Loucy (cell line): ENCODE measurements around the gene ITGB1BP2.
"Not testable (repeated sequence)": the region's sequence is repeated elsewhere in the genome, so short reads cannot be mapped to it uniquely, and the experiment has no call there.

Source experiments
- H2AFZ ChIP-seq: fragments of 200-600 bp; sonication (generic); 2 replicates; pipeline ENCODE4 v1.6.0; 2016; ENCODE audit warnings: antibody characterized with exemption, mild to moderate bottlenecking, low read length, moderate library complexity
- H3F3A ChIP-seq: fragments of 200-600 bp; 2 replicates; pipeline ENCODE4 v1.6.0; 2016; ENCODE audit warnings: antibody characterized with exemption, low read depth, mild to moderate bottlenecking
- H3K27me3 ChIP-seq: fragments of 200-600 bp; sonication (generic); 2 replicates; pipeline ENCODE4 v1.6.1; 2014; ENCODE audit warnings: low read length, mild to moderate bottlenecking; ENCODE audit not compliant: insufficient read depth, poor library complexity, severe bottlenecking
- H3K36me3 ChIP-seq: fragments of 200-600 bp; sonication (generic); 2 replicates; pipeline ENCODE4 v1.6.1; 2016; ENCODE audit warnings: low read length; ENCODE audit not compliant: insufficient read depth
- H3K4me1 ChIP-seq: fragments of 200-600 bp; sonication (generic); 2 replicates; pipeline ENCODE4 v1.5.1; 2014; ENCODE audit warnings: low read length, mild to moderate bottlenecking; ENCODE audit not compliant: insufficient read depth, poor library complexity, severe bottlenecking
- H3K4me2 ChIP-seq: fragments of 200-600 bp; sonication (generic); 2 replicates; pipeline ENCODE4 v1.6.0; 2014; ENCODE audit warnings: antibody characterized with exemption, low read length, low read depth, mild to moderate bottlenecking; ENCODE audit not compliant: poor library complexity, severe bottlenecking
- H3K4me3 ChIP-seq: fragments of 200-600 bp; sonication (generic); 2 replicates; pipeline ENCODE4 v1.5.1; 2014; ENCODE audit warnings: low read length, mild to moderate bottlenecking, mixed read lengths; ENCODE audit not compliant: poor library complexity, severe bottlenecking
- H3K79me2 ChIP-seq: fragments of 200-600 bp; sonication (generic); 2 replicates; pipeline ENCODE4 v1.6.1; 2014; ENCODE audit warnings: low read length; ENCODE audit not compliant: insufficient read depth
- H3K9ac ChIP-seq: fragments of 200-600 bp; sonication (generic); 2 replicates; pipeline ENCODE4 v1.6.0; 2014; ENCODE audit warnings: mild to moderate bottlenecking, low read depth, low read length, moderate library complexity; ENCODE audit not compliant: poor library complexity, severe bottlenecking
- H3K9me2 ChIP-seq: fragments of 200-600 bp; sonication (generic); replicated peaks from 2 replicates; pipeline ENCODE4 v1.6.1; 2016; ENCODE audit warnings: low read depth, low read length, mixed read lengths
- H3K9me3 ChIP-seq: fragments of 200-600 bp; sonication (generic); 2 replicates; pipeline ENCODE4 v1.6.1; 2014; ENCODE audit warnings: mild to moderate bottlenecking, antibody characterized with exemption, low read length, low read depth; ENCODE audit not compliant: insufficient read depth
- H4K20me1 ChIP-seq: fragments of 200-600 bp; sonication (generic); 2 replicates; pipeline ENCODE4 v1.6.0; 2014; ENCODE audit warnings: antibody characterized with exemption, low read length, mild to moderate bottlenecking; ENCODE audit not compliant: insufficient read depth, poor library complexity, severe bottlenecking
- EZH2phosphoT487 ChIP-seq: fragments of 200-600 bp; IDR thresholded peaks from 2 replicates; pipeline ENCODE4 v1.6.1; 2018; ENCODE audit warnings: antibody characterized with exemption, mild to moderate bottlenecking, moderate library complexity, borderline replicate concordance
- TF ChIP-seq, protein P1 (sequence below): fragments of 200-600 bp; sonication (generic); conservative IDR thresholded peaks from 2 replicates; pipeline ENCODE4 v1.5.1; 2014; ENCODE audit warnings: mild to moderate bottlenecking, antibody characterized with exemption, low read length

Gene ITGB1BP2

GRCh38 chrX:71292669-71293365 lies 8.7 kb upstream of the ITGB1BP2 start:
- no peaks in the 10 kb centered on the region for H3F3A ChIP-seq
- H3K4me3 ChIP-seq: no peak overlapping the region
- no peak overlapping the region for H2AFZ ChIP-seq
- H3K4me1 ChIP-seq: peaks cover 9% of the 10 kb centered on the region
- TF ChIP-seq EZH2phosphoT487: no peak
- TF ChIP-seq, protein P1, sequence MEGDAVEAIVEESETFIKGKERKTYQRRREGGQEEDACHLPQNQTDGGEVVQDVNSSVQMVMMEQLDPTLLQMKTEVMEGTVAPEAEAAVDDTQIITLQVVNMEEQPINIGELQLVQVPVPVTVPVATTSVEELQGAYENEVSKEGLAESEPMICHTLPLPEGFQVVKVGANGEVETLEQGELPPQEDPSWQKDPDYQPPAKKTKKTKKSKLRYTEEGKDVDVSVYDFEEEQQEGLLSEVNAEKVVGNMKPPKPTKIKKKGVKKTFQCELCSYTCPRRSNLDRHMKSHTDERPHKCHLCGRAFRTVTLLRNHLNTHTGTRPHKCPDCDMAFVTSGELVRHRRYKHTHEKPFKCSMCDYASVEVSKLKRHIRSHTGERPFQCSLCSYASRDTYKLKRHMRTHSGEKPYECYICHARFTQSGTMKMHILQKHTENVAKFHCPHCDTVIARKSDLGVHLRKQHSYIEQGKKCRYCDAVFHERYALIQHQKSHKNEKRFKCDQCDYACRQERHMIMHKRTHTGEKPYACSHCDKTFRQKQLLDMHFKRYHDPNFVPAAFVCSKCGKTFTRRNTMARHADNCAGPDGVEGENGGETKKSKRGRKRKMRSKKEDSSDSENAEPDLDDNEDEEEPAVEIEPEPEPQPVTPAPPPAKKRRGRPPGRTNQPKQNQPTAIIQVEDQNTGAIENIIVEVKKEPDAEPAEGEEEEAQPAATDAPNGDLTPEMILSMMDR: no peak
- H3K4me2 ChIP-seq: no peak overlapping the region
- no peaks in the 10 kb centered on the region for H3K27me3 ChIP-seq
- no peaks in the 10 kb centered on the region for H3K9me3 ChIP-seq
- H3K36me3 ChIP-seq: peaks cover 76% of the 10 kb centered on the region
- no peaks in the 10 kb centered on the region for H3K9me2 ChIP-seq
- H3K9ac ChIP-seq: no peak overlapping the region
- peaks cover 64% of the 10 kb centered on the region for H4K20me1 ChIP-seq
- peaks cover 73% of the 10 kb centered on the region for H3K79me2 ChIP-seq

DNA sequence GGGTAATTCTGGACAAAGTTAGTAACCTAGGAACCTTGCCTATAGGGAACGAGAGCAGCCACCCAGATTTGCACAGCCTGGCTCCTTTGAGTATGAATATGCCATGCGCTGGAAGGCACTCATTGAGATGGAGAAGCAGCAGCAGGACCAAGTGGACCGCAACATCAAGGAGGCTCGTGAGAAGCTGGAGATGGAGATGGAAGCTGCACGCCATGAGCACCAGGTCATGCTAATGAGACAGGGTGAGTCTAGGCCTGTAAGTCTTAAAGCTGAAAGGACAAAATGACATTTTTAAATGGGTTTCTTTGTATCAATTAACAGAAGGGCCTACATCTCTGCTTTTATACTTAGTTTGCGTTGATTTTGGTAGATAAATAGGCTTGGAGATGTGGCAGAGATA lies 4.7 kb upstream of the ITGB1BP2 start:
- peaks cover 2% of the 10 kb centered on the region for H3K4me1 ChIP-seq
- no peaks in the 10 kb centered on the region for H3F3A ChIP-seq
- H4K20me1 ChIP-seq: peaks cover 45% of the 10 kb centered on the region
- H3K9me3 ChIP-seq: no peaks in the 10 kb centered on the region
- peaks cover 90% of the 10 kb centered on the region; the same call in 1 of the 2 replicates for H3K36me3 ChIP-seq
- H2AFZ ChIP-seq: no peak overlapping the region
- H3K4me3 ChIP-seq: no peak overlapping the region
- no peaks in the 10 kb centered on the region for H3K9me2 ChIP-seq
- no peaks in the 10 kb centered on the region for H3K27me3 ChIP-seq
- no peak overlapping the region for H3K9ac ChIP-seq
- no peak overlapping the region for H3K4me2 ChIP-seq
- peaks cover 33% of the 10 kb centered on the region for H3K79me2 ChIP-seq
- no peak for TF ChIP-seq EZH2phosphoT487
- TF ChIP-seq, protein P1: no peak

- Histone ChIP-seq H3K9me3 (no peaks in the 10 kb centered on the region), H2AFZ (no peak overlapping the region), H3K4me2 (no peak overlapping the region), H3K27me3 (no peaks in the 10 kb centered on the region), H3K36me3 (peaks cover 78% of the 10 kb centered on the region; the same call in 1 of the 2 replicates), H3K79me2 (peaks cover 20% of the 10 kb centered on the region; the same call in 1 of the 2 replicates), H3K9ac (no peak overlapping the region), H3K9me2 (no peaks in the 10 kb centered on the region), H3K4me3 (no peak overlapping the region), H4K20me1 (peaks cover 35% of the 10 kb centered on the region), H3K4me1 (no peaks in the 10 kb centered on the region), H3F3A (no peaks in the 10 kb centered on the region)
- TF ChIP-seq, protein P1: no peak
- no peak for TF ChIP-seq EZH2phosphoT487
Observed at GRCh38 chrX:71298119-71298518, 3.4 kb upstream of the ITGB1BP2 start.

- not testable (repeated sequence) for H3K9me3 ChIP-seq, H3K4me3 ChIP-seq, H3F3A ChIP-seq, H3K4me2 ChIP-seq, H3K27me3 ChIP-seq, H3K9ac ChIP-seq, H3K4me1 ChIP-seq, H2AFZ ChIP-seq, H3K79me2 ChIP-seq, H3K9me2 ChIP-seq
- Histone ChIP-seq H4K20me1 (peaks cover 28% of the 10 kb centered on the region), H3K36me3 (peaks cover 74% of the 10 kb centered on the region; the same call in 1 of the 2 replicates)
Observed at GRCh38 chrX:71300064-71300463, 1.5 kb upstream of the ITGB1BP2 start.

DNA sequence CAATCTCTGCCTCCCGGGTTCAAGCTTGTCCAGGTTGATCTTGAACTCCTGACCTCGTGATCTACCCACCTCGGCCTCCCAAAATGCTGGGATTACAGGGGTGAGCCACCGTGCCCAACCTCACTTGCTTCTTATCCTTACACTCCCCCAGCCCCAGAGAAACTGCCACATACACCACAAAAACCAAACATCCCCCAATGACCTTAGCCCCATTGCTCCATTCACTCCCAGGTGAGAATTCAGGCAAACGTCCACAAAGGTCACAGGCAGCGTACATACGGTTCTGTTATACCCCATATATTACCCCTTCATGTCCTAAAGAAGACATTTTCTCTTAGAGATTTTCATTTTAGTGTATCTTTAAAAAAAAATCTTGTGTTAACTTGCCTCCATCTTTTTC lies 1.1 kb upstream of the ITGB1BP2 start:
- not testable (repeated sequence) for H3K4me3 ChIP-seq, H3K79me2 ChIP-seq, H3K27me3 ChIP-seq, H3F3A ChIP-seq, H3K4me1 ChIP-seq, H2AFZ ChIP-seq, H3K9me2 ChIP-seq, H3K4me2 ChIP-seq, H3K9me3 ChIP-seq, H3K9ac ChIP-seq
- peaks cover 28% of the 10 kb centered on the region for H4K20me1 ChIP-seq
- H3K36me3 ChIP-seq: peaks cover 71% of the 10 kb centered on the region; the same call in 1 of the 2 replicates
